GM18517 (cell line): ENCODE data around the gene COL20A1.
"Not testable (repeated sequence)": the region's sequence is repeated elsewhere in the genome, so short reads cannot be mapped to it uniquely, and the experiment has no call there.

ENCODE experiments used
- ATAC-seq: cut with Tn5 transposase; IDR thresholded peaks from one replicate; pipeline ENCODE4 v1.9.1; 2021; ENCODE audit warnings: mild to moderate bottlenecking, moderate library complexity; ENCODE audit not compliant: unreplicated experiment

COL20A1 gene

DNA sequence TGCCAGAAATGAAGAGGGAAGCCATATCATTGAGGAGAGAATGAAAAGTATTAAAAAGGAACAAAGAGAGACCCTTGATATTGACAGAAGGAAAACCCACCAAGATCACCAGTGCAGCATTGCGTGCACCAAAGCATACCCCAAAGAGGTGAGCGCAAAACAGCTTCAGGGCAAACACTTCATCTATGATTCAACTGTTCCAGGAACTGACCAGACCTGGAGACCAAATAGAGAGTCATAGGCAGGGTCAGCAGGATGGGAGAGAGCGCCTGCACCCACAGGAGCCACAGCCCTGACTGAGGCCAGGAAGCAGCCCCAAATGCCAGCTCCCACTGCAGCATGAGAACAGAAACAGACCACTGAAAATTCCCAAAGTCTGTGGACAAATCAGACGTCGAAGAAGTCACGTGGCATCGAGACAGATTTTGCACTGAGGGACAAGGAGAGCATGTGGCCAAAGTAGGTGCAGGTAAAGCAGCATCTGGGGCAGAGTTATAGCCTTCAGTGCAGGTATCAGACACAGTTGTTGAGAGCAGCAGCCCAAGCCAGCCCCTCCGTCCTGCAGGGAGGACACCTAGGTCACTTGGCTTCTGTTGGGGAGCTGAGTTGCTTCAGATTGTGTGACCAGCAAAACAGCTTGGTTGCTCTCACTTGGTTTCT lies 38.9 kb downstream of the COL20A1 start:
- ATAC-seq = no peak

DNA sequence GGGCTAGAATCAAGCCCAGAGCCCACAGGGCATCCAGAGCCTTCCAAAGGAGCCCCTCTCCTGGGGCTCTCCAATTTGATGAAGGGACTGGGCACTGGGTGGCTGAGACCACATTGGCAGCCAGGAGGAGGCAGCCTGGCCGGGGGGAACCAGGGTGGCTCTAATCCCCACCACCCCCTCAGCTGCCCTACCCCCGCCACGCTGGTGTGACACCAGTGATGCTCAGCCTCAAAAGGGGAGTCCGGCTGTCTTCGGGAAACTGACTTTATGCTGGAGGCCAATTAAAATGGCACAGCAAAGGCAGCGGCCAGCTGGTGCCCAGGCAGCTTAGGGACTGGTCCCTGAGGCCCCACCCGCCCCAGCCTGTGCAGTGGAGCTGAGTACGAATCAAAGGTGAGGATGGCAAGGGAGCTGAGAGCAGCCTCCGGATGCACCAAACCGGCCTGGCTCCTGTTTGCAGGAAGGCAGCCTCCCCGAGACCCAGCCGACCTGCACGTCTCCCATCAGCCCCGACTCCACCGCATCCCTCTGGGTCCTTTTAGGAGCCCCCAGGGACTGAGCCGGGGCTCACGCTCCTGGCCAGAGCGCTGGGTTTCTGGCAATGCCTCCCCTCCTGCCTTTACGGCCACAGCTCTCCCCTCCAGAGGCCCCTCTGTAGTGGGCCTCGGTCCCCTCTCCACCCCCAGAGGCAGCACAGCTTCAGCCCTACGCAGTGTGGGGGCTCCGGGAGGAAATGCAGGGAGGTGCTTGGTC lies 39.7 kb downstream of the COL20A1 start:
- ATAC-seq = no peak

DNA sequence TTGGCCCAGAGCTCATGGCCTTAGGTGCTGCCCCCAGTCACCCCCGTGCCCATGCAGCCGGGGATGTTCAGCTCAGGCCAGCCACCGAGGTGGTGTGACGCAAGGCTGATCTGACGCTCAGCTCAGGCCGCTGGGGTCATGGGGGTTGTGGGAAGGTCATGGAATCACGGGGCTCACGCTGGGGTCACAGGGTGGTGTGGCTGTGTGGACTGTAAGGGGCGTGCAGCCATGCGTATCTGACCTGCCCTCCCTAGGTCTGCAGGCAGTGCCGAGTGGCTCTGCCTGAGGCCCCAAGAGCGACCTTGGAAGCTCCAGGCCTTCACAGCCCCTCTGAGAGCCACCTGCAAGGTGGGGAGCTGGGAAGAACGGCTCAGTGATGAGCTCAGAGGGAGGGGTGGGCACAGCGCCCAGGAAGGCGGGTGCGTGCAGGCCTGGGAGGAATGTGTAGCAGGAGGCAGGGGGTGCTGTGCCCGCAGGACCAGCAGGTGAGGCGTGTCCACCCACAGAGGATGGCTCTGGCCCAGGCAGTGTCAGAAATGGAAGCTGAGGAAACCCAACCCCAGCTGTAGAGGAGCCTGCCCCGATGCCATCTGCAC lies 40.4 kb downstream of the COL20A1 start:
- no peak for ATAC-seq

DNA sequence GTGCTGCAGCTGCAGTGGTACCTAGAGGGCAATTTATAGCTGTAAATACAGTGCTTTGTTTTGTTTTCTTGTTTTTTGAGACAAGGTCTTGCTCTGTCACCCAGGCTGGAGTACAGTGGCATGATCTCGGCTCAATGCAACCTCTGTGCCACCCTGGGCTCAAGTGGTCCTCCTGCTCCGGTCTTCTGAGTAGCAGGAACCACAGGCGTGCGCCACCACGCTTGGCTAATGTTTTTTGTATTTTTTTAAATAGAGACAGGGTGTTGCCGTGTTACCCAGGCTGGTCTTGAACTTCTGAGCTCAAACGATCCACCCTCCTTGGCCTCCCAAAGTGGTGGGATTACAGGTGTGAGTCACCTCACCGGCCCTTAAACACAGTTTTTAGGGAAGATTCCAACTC lies 41.4 kb downstream of the COL20A1 start:
- ATAC-seq = no peak

DNA sequence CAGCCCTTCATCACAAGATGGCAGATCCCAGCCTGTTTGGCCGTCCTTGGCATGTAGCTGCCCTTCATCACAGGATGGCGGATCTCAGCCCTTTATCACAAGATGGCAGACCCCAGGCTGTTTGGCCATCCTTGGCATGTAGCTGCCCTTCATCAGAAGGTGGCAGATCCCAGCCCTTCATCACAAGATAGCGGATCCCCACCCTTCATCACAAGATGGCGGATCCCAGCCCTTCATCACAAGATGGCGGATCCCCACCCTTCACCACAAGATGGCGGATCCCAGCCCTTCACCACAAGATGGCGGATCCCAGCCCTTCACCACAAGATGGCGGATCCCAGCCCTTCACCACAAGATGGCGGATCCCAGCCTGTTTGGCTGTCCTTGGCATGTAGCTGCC lies 42.1 kb downstream of the COL20A1 start:
- not testable (repeated sequence) for ATAC-seq

DNA sequence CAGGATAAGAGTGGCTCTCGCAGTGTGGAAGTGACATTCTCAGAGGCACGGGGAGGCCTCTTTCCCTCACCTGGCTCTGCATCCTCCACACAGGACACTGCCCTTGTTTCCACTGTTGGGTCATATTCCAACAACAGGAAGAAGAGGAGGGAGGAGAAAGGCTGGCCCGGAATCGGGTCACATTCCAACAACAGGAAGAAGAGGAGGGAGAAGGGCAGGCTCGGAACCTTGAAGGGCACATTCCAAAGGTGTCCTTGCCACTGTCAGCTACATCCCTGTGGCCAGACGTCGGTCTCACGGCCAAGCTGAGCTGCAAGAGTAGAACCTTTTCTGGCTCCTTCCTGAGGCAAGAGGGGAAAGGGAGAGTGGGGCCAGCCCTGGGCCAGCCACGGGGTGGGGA lies 42.7 kb downstream of the COL20A1 start:
- no peak for ATAC-seq

DNA sequence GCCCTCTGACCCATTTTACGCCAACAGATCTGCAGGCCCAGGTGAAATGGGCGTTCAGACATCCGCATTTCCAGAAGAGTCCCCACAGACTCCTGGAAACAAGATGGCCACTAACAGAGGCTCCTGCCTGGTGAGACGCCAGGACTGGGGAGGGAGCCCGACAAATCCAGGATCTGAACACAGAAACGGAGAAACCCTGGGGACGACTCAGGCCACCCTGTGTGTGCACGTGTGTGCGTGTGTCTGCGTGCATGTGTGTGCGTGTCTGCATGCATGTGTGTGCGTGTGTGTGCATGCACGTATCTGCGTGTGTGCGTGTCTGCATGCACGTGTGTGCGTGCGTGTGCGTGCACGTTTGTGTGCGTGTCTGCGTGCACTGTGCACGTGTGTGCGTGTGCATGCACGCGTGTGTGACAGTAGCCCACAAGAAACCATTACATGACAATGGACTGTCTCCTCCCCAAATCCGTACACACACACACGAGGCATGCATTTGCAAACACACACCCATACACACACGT lies 43.3 kb downstream of the COL20A1 start:
- no peak for ATAC-seq

DNA sequence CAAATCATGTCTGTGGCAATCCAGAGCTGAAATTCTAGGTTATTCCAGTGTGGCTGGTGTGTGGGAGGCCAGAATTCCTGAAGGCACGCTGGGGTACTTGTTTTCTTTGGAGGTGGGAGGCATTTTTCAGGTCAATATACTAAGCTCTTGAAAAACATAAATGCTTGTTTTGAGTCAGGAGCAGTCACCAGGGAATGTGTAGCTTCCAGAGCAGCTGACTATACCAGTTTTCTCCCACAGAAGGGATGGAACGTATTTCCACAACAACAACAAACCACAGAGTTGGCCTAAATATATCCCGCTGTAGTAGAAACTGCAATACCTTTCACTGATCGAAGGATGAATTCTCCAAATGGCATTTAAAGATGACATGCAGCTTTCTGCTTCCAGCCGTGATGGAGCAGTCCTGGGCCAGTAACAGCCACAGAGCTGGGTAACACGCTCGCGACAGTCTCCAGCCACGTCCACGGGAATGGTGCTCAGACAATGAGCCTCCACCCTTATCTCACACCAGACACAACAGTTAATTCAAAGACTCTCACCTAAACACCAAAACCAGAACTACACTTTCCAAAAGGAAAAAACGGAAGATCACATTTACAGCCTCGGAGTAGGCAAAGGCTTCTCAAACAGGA lies 44.9 kb downstream of the COL20A1 start:
- ATAC-seq = no peak

DNA sequence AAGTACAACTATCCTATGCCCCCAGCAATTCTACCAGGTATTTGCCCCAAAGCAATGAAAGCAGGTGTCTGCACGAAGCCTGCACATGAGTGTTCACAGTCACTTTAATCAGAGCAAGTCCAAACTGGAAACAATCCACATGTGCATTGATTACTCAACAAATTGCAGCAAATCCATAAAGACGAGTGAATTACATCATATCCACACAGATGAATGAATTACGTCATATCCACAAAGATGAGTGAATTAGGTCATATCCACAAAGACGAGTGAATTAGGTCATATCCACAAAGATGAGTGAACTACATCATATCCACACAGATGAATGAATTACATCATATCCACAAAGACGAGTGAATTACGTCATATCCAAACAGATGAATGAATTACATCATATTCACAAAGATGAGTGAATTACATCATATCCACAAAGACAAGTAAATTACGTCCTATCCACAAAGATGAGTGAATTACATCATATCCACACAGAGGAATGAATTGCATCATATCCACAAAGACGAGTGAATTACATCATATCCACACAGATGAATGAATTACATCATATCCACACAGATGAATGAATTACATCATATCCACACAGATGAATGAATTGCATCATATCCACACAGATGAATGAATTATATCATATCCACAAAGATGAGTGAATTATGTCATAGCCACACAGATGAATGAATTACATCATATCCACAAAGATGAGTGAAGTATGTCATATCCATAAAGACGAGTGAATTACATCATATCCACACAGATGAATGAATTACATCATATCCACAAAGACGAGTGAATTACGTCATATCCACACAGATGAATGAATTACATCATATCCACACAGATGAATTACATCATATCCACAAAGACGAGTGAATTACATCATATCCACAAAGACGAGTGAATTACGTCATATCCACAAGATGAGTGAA lies 46.4 kb downstream of the COL20A1 start:
- not testable (repeated sequence) for ATAC-seq

DNA sequence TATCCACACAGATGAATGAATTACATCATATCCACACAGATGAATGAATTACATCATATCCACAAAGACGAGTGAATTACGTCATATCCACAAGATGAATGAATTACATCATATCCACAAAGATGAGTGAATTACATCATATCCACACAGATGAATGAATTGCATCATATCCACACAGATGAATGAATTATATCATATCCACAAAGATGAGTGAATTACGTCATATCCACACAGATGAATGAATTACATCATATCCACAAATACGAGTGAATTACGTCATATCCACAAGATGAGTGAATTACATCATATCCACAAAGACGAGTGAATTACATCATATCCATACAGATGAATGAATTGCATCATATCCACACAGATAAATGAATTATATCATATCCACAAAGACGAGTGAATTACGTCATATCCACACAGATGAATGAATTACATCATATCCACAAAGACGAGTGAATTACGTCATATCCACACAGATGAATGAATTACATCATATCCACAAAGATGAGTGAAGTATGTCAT lies 47.2 kb downstream of the COL20A1 start:
- ATAC-seq = not testable (repeated sequence)

DNA sequence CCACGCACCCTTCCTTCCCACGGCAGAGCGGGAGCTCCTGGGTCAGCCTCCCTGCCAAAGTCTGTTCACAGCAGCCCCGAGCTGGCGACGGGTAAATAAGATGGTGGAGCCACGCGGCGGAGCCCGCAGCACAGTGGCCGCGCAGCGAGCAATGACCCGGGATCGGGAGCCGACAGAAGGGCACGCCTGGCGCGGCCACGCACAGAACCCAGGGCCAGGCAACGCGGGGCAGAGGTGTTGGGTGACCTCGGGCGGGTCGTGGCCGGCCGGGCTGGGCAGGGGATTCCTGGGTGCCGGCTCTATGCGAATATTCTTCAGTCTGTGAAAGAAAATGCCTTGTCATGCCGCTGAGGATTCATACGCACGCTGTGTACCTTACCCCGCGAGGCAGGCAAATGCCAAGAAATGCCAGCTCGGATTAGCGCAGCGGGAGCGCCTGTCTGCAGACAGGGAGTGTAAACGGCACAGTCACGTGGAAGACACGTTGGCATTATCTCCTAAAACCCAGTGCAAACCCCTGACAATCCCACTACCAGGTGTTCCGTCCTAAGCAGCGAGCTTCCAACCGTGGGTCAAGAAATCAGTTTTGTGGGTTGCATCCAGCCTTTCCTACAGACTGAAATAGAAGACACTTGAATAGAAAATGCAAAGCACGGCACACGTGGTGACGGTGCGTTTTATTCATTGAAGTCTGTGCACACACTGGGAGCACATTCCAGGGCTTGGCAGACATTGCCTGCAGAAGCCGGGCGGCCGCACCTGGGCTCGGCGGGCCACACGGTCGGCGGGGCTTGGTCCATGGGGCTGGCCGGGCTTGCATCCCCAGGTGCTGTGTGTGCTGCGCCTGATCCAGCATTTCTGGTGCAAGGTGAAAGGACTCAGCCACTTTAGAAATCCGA lies 49.8 kb downstream of the COL20A1 start:
- ATAC-seq = no peak

DNA sequence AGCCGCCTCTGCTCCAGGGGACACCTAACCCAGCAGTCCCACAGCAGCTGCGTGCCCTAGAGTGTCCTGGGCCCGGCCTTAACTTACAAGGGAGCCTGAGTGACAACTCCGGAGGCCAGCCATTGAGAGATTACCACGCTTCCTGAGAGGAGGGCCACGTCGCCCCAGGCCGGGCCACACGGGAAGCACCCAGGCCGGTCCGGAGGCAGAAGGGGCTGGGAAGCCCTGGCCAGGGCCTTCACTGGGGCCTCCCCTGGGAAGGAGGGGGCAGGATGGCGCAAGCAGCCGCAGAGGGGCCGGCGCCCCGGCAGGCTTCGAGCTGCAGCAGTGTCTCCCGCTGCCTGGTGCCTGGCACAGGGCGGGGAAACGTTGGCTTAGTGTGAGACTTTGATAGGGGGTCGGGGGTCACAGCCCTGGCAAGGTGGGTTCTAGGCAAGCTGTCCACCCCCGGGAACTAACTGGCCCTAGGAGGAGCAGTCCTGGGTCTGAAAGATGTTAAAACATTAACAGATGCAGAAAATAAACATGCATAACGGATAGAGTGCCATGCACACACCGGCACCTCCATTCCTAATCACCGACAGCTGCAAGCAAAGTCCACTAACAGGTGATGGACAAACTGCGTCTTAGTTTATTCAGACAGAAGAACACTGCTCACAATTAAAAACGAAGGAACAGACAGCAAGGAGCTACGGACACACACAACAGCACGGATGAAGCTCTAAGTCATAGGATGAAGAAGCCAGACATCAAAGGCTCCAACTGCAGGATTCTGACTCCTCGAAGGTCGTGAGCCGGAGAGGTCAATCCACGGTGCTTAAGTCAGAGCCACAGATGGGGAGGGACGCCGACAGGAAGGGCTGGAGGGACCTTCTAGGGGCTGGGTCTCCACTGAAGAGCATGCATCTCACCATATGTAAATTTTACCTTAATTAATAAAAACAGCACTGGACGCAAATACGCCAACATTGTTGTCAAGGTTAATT lies 50.8 kb downstream of the COL20A1 start:
- ATAC-seq = no peak

DNA sequence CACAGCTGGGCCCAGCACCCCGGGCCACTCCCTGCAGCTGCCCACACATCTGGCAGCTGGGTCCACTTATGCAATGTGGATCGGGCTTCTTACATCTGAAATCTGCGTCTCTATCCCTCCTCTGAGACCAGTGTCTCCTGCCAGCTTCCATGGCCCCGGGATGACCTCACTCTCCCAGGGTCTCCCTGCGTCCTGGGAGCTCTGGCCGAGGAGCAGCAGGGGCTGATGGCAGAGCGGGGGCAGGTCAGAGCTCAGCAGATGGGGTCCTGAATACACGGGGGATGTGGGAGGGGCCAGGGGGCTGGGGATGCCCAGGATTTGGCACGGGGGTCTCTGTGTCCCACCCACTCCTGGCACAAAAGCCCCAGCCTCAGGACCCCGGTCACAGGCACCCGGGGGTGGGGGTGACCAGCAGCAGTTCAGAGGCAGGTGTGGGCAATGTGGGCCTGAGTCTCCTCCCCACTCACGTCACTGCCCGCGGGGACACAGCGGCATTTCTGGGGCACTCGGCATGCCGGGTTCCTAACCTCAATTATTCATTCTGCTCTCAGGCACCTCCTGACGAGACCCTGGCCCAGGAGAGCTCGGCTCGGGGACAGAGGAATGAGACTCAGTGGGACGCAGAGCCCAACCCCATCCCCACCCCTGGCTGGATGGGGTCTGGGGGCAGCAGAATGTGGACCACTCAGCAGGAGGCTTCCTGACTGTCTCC lies 51.8 kb downstream of the COL20A1 start:
- no peak for ATAC-seq

DNA sequence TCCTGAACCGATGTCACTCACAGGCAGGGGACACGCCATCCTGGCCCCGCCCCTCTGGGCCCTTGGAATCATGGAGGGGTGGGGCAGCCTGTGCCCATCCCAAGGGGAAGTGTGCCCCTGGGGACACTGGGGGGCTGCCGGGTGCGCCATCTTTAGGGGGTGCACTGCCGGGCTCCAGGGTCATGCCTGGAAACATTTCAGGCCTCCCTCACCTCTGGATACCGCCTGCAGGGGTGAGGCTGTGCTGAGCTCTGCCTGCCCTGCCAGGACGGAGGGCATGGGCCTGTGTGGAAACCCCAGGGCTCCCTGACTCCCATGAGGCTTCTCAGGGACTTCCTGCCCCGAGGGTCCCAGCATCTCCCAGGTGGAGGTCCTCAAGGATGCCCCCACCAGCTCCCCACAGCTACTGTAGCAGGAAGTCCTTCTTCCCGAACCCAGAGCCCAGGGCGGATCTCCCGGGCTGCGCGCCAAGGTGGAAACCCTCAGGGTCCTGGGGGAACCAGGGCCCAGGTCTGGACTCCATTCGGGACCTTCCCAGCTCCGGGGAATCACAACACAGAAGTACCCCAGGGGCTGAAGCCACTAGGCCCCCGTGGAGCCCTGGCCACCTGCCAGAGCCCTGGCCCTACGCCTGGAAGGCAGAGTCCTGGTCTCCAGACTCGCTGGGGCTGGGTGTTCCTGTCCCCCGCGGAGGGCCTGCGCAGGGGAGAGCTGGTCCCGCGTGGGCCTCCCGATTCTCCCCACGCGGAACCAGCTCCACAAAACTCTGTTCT lies 52.5 kb downstream of the COL20A1 start:
- no peak for ATAC-seq

DNA sequence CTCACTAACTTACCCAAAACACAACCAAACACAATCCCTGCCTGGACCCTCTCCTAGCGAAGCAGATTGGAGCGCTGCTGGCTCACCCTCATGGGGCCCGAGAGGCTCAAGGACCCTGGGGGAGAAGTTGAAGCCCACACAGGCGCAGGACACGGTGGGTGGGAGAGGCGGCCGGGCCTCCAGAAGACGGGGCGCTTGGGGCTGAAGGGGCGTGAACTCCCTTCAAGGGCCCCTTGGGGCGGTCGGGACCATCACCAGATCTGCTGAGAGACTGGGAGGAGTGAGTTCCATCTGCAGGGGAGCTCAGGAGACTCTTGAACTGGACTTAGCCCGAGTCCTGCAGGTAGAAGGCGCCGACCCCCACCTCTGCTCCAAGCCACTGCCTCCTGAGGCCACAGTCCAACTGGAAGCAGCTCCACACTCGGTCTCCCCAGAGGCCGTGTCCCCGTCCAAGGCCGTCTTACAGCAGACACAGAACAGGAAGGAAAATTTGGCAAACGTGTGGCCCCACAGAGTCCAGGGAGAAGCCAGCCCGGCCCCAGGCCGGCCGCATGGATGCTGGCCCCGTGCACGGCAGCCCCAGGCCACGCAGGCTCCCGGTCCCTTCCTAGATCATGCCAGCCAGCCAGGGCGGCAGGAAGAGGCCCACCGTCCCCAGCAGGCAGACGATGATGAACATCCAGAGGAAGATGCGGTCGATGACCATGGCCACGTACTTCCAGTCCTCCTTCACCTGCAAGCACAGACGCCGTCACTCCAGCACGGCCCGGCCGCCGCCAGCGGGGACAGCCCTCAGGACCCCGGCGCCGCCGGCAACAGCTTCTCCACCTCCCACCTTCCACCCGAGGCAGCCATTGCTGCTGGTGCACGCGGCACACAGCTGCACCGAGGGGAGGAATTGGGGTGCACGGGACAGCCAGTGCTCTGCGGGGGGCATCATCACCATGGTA lies 53.4 kb downstream of the COL20A1 start:
- no peak for ATAC-seq
